Measurements from ENCODE around the gene SLFN12. TPM values are rescaled to one million over a fixed set of nuclear protein-coding genes. Genes with fewer than 3 reads are reported as not detected.

SLFN12 gene
- 10 to 100 TPM; 11.1 to 15.0 (median 14.6) TPM for total RNA-seq

DNA sequence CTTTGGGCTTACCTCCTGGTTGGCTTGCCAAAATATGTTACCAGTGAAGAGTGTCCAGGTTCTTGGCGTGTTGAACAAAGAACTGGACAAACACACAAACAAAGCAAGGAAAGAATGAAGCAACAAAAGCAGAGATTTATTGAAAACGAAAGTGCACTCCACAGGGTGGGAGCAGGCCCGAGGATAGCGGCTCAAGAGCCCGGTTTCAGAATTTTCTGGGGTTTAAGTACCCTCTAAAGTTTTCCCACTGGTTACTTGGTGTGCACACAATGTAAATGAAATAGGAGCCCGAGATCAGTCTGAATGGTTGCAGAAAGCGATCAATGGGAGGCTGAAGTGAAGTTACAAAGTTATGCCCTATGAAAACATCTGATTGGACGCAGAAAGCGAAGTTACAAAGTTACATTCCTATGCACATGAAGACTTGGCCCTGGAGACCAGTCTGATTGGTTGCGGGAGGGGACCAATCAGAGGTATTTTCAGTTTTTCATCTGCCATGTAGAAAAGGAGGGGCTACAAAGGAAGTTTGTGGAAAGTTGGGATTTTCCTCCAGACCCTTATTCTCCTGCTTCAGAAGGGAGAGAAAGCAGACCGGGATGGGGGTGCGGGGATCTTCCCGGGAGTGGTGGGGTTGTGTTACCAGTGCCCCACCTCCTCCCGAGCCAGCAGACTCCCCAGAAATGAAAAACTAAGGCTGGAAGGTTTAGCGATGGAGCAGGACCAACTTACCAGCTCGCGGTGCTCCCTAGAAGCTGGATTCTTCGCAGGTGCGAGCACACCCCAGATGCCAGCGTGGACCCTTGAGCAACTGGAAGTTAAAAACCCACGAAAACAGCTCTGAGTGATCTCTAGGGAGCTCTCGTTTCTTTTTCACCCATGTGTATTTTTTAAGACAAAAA, at the start of gene SLFN12:
Gene SLFN12, minus strand, starts transcription at position 325 of the 899 bp plus-strand sequence. CDS start 9,472 bp downstream, outside the sequence.
- TF ChIP-seq, protein P1, sequence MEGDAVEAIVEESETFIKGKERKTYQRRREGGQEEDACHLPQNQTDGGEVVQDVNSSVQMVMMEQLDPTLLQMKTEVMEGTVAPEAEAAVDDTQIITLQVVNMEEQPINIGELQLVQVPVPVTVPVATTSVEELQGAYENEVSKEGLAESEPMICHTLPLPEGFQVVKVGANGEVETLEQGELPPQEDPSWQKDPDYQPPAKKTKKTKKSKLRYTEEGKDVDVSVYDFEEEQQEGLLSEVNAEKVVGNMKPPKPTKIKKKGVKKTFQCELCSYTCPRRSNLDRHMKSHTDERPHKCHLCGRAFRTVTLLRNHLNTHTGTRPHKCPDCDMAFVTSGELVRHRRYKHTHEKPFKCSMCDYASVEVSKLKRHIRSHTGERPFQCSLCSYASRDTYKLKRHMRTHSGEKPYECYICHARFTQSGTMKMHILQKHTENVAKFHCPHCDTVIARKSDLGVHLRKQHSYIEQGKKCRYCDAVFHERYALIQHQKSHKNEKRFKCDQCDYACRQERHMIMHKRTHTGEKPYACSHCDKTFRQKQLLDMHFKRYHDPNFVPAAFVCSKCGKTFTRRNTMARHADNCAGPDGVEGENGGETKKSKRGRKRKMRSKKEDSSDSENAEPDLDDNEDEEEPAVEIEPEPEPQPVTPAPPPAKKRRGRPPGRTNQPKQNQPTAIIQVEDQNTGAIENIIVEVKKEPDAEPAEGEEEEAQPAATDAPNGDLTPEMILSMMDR (IDR thresholded peaks at IDR 0.05; ENCODE audit: low read depth): no peak

DNA sequence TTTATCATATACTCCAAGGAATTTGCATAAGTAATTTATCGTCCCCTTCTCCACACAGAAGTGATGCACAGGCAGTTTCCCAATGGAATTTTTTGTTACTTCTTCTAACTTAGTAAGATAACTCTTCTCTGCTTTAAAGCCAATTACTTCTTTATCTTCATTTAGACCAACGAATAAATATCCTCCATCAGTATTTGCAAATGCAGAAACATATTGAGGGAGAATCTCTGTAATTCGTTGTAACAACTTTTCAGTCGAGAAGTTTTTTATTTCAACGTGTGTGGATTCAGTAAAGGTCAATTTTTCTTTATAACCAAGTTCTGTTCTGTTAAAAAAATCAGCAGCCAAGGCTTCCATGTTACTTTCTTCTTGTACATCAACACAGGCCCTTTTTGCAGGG, 47.0 kb upstream of the SLFN12 start:
- TF ChIP-seq, protein P1 (IDR thresholded peaks at IDR 0.05; ENCODE audit: low read depth): no peak

DNA sequence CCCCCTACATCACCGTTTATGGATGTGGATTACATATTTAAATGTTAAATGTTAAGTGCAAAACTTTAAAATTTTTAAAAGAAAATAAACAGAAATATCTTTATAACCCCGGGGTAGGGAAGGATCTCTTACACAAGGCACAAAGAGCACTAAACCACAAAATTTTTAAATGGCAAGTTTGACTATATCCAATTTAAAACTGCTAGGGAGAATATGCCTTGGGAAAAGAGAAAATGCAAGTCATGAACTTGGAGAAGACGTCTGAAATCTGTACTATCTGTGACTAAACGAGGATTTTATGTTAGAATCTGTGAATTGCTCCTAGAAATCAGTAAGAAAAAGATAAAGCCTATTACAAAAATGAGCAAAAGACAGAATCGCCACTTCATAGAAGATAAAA, 44.9 kb upstream of the SLFN12 start:
- TF ChIP-seq, protein P1 (IDR thresholded peaks at IDR 0.05; ENCODE audit: low read depth): no peak

DNA sequence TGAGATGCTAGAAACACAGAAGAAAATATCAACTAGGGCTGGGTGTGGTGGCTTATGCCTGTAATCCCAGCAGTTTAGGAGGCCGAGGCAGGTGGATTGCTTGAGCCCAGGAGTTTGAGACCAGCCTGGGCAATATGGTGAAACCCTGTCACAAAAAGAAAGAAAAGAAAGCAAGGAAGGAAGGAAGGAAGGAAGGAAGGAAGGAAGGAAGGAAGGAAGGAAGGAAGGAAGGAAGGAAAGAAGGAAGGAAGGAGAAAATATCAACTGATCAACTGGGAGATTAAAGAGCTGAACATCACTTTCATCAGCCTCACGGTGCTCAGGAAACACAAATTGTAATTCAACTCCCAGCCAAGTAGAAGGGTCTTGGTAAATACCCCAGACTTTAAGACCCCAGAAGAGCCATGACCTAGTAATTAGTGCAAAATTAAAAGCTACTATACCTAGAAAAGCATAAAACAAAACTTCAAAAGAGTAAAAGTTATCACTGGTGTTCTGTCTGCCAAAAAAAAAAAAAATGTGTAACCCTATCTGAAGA, 44.1 kb upstream of the SLFN12 start:
- TF ChIP-seq, protein P1 (IDR thresholded peaks at IDR 0.05; ENCODE audit: low read depth): no peak

DNA sequence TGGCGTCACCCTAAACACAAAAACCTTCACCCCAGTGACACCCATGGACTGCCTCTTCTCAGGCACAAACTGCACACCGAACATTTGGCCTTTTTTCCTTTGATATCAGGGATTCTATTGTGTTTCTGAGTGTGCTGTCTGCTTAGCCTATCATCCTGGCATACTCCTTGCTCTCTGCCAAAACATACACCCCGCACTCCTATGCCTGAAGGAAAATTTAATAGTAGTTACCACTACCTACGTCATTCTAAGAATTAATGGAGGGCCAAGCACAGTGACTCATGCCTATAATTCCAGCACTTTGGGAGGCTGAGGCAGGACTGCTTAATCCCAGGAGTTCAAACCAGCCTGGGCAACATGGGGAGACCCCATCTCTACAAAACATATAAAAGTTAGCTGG, 36.2 kb upstream of the SLFN12 start:
- TF ChIP-seq, protein P1 (IDR thresholded peaks at IDR 0.05; ENCODE audit: low read depth): no peak

DNA sequence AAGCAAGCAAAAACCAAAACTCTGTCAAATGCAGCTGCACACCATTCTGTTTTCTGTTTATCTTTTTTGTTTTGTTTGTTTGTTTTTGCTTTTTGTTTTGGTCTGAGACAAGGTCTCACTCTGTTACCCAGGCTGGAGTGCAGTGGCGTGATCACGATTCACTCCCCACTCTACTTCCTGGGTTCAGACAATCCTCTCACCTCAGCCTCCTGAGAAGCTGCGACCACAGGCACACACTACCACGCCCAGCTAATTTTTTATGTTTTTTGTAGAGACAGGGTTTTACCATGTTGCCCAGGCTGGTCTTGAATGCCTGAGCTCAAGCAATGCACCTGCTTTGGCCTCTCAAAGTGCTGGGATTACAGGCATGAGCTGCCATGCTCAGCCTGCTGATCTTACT, 35.5 kb upstream of the SLFN12 start:
- TF ChIP-seq, protein P1 (IDR thresholded peaks at IDR 0.05; ENCODE audit: low read depth): no peak

DNA sequence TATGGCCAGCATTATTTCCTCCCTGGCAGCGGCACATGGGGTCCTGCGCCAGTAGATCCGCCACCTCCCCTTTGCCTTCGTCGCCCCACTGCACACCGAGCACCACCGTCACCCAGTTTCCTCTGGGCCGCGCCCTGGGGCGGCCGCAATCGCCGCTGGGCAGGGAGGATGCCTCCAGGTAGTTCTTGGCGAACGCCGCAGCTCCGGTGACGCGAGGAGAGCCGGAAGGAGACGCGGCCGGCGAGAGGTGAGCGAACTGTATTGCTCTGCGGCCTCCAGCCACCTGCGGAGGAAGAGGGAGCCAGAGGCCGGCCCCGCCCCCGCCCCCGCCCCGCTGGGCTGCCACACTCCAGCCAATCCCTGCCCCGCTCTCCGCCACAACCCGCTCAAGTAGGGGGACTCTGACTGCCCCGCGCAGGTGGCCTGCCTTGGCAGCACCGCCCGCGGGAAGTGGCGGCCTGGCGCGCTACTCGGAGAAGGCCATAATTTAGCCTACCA, 28.1 kb upstream of the SLFN12 start:
- TF ChIP-seq, protein P1 (IDR thresholded peaks at IDR 0.05; ENCODE audit: low read depth): no peak

All from subcutaneous adipose tissue (tissue), 4 donors.